ENCODE data around the gene GOLGA6L10.
"Not testable (repeated sequence)": the region's sequence is repeated elsewhere in the genome, so short reads cannot be mapped to it uniquely, and the experiment has no call there.

GRCh38 chr15:82365692-82366323 lies 16.5 kb upstream of the GOLGA6L10 start:
- not testable (repeated sequence) for TF ChIP-seq CTCF (IDR thresholded peaks at IDR 0.05); ZFX (IDR thresholded peaks at IDR 0.05; ENCODE audit: borderline replicate concordance)
